IPS DF 6.9 (cell line): Measurements from ENCODE around the gene FAF2.

Source experiments
- DNase-seq: peaks from one replicate; pipeline ENCODE4 v3.0.0-alpha.2; 2013; ENCODE audit warnings: low read depth, low spot score
- H3K27ac ChIP-seq: one replicate; pipeline ENCODE4 v1.5.1; 2013; ENCODE audit warnings: low read length, control low read depth
- H3K27me3 ChIP-seq: 2 replicates; pipeline ENCODE4 v1.6.1; 2013; ENCODE audit warnings: mild to moderate bottlenecking, low read length; ENCODE audit not compliant: control insufficient read depth, insufficient read depth
- H3K36me3 ChIP-seq: 2 replicates; pipeline ENCODE4 v1.6.1; 2013; ENCODE audit warnings: low read length; ENCODE audit not compliant: control insufficient read depth, insufficient read depth
- H3K4me1 ChIP-seq: 2 replicates; pipeline ENCODE4 v1.6.1; 2013; ENCODE audit warnings: low read length; ENCODE audit not compliant: control insufficient read depth, insufficient read depth
- H3K4me3 ChIP-seq: 2 replicates; pipeline ENCODE4 v1.5.1; 2013; ENCODE audit warnings: mild to moderate bottlenecking, low read length
- H3K9me3 ChIP-seq: 2 replicates; pipeline ENCODE4 v1.6.1; 2013; ENCODE audit warnings: low read length, inconsistent platforms; ENCODE audit not compliant: control insufficient read depth, insufficient read depth
- WGBS: extraction: QIAGEN DNeasy Blood & Tissue Kit; methylation state at CpG from one replicate; pipeline ENCODE4 v1.1.7; 2013; ENCODE audit warnings: mixed read lengths, missing lambda C conversion rate; ENCODE audit not compliant: insufficient read length, insufficient coverage; 5-methylcytosine and 5-hydroxymethylcytosine counted together

The FAF2 gene

DNA sequence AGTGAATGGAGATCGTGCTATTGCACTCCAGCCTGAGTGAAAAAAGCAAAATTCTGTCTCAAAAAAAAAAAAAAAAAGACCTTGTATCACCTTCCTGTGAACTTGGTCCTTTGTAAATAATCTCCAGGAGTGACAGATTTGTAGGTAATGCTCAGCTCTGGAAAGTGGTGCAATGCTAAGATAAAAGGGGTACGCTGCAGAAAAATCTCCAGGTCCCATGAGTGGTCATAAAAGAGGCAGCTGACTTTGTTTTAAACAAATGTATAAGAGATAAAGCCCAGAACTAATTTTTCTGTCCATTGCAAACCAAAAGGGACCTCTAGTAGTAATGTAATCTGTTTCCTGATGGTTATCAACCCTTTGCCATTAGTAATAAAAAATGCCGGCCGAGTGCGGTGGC, 55.3 kb downstream of the FAF2 start:
- no peaks in the 10 kb centered on the region for H3K4me1 ChIP-seq
- DNase-seq: no peak
- H3K9me3 ChIP-seq: no peaks in the 10 kb centered on the region
- no CpG with 5 or more reads among the region's 5 CpGs for WGBS
- no peaks in the 10 kb centered on the region for H3K27me3 ChIP-seq
- H3K4me3 ChIP-seq: no peak overlapping the region
- peaks cover 18% of the 10 kb centered on the region; the same call in 1 of the 2 replicates for H3K36me3 ChIP-seq
- H3K27ac ChIP-seq: no peak overlapping the region

DNA sequence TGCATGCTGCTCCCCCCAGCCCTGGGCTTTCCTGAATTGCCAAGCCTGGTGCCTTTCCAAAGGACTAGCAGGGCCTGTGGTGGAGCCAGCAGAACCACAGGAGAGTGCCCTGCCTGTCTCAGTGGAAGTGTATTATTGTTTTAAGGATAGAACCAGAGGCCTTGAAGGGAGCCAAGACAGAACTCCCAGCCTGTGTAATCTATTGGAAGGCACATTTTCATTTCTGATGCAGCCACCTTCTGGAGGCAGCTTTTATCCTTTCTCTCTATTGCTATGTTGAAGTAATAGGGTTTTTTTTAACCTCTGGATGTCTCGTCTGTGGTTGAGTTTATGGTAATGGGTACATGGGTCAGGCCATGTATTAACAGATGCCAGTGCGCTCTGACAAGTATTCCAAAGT, 59.7 kb downstream of the FAF2 start:
- Histone ChIP-seq H3K9me3 (no peaks in the 10 kb centered on the region), H3K27ac (no peak overlapping the region), H3K36me3 (peaks cover 9% of the 10 kb centered on the region; the same call in 1 of the 2 replicates), H3K4me3 (no peak overlapping the region), H3K4me1 (no peaks in the 10 kb centered on the region), H3K27me3 (no peaks in the 10 kb centered on the region)
- WGBS: no CpG with 5 or more reads among the region's 2 CpGs
- no peak for DNase-seq

GRCh38 chr5:176508603-176509002, 60.4 kb downstream of the FAF2 start:
- H3K36me3 ChIP-seq: peaks cover 9% of the 10 kb centered on the region; the same call in 1 of the 2 replicates
- WGBS: no CpG with 5 or more reads among the region's 4 CpGs
- no peaks in the 10 kb centered on the region for H3K9me3 ChIP-seq
- H3K27ac ChIP-seq: no peak overlapping the region
- DNase-seq: no peak
- no peaks in the 10 kb centered on the region for H3K4me1 ChIP-seq
- H3K4me3 ChIP-seq: no peak overlapping the region
- no peaks in the 10 kb centered on the region for H3K27me3 ChIP-seq

- no peaks in the 10 kb centered on the region for H3K4me1 ChIP-seq
- no peaks in the 10 kb centered on the region for H3K36me3 ChIP-seq
- no peaks in the 10 kb centered on the region for H3K27me3 ChIP-seq
- DNase-seq: no peak
- H3K27ac ChIP-seq: no peak overlapping the region
- no peaks in the 10 kb centered on the region for H3K9me3 ChIP-seq
- H3K4me3 ChIP-seq: no peak overlapping the region
- WGBS: no CpG with 5 or more reads among the region's 12 CpGs
Measured at GRCh38 chr5:176513788-176514187, 65.6 kb downstream of the FAF2 start.

DNA sequence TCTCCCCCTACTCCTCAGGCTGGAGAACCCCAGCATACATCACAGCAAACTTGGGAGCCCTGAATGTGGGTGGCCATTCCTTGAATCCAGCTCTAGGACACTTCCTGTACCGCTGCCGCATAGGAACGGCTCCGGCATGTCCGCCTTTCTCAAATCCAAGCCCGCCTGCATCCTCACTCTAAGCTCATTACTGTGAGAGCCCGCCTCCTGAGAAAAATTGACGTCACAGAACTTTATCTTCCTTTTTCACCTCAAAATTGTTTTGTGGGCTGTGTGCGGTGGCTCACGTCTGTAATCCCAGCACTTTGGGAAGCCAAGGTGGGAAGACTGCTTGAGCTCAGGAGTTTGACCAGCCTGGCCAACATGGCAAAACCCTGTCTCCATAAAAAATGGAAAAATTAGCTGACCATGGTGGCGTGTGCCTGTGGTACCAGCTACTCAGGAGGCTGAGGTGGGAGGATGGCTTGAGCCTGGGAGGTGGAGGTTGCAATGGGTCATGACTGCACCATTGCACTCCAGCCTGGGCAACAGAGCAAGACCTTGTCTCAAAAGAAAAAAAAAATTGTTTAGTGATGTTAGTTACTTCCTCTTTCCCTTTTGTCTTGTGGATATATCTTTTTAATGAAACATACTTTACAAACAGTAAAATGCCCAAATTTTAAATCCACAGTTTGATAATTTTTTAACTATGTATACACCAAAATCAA, 66.2 kb downstream of the FAF2 start:
- DNase-seq: no peak
- Histone ChIP-seq H3K9me3 (no peaks in the 10 kb centered on the region), H3K4me3 (no peak overlapping the region), H3K36me3 (no peaks in the 10 kb centered on the region), H3K4me1 (no peaks in the 10 kb centered on the region), H3K27me3 (no peaks in the 10 kb centered on the region), H3K27ac (no peak overlapping the region)
- no CpG with 5 or more reads among the region's 11 CpGs for WGBS

DNA sequence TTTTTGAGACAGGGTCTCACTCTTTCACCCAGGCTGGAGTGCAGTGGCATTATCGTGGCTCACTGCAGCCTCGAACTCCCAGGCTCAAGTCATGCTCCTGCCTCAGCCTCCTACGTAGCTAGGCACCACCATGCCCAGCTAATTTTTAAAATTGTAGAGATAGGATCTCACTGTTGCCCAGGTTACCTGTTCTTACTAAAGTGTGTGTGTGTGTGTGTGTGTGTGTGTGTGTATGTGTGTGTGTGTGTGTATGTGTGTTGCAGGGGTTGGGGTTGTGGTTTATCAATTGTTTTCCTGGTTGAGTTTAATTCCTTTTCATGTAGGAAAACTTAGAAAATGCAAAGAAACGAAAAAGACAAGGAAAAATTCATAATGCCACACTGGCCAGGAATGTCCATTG, 67.2 kb downstream of the FAF2 start:
- H3K9me3 ChIP-seq: no peaks in the 10 kb centered on the region
- WGBS: no CpG with 5 or more reads among the region's 4 CpGs

GRCh38 chr5:176517053-176517661, 69.0 kb downstream of the FAF2 start:
- Histone ChIP-seq H3K4me1 (no peaks in the 10 kb centered on the region), H3K27ac (no peak overlapping the region), H3K27me3 (no peaks in the 10 kb centered on the region), H3K36me3 (no peaks in the 10 kb centered on the region), H3K4me3 (no peak overlapping the region), H3K9me3 (no peaks in the 10 kb centered on the region)
- DNase-seq: no peak
- no CpG with 5 or more reads among the region's 7 CpGs for WGBS

More for the DNA sequence above, 67.2 kb downstream of the FAF2 start:
- Histone ChIP-seq H3K4me3 (no peak overlapping the region), H3K27ac (no peak overlapping the region), H3K27me3 (no peaks in the 10 kb centered on the region), H3K4me1 (no peaks in the 10 kb centered on the region), H3K36me3 (no peaks in the 10 kb centered on the region)
- DNase-seq: no peak

GRCh38 chr5:176519810-176520720, 71.9 kb downstream of the FAF2 start:
- no CpG with 5 or more reads among the region's 16 CpGs for WGBS
- DNase-seq: no peak
- H3K4me3 ChIP-seq: no peak overlapping the region
- no peaks in the 10 kb centered on the region for H3K36me3 ChIP-seq
- H3K4me1 ChIP-seq: no peaks in the 10 kb centered on the region
- H3K9me3 ChIP-seq: no peaks in the 10 kb centered on the region
- no peaks in the 10 kb centered on the region for H3K27me3 ChIP-seq
- H3K27ac ChIP-seq: no peak overlapping the region

DNA sequence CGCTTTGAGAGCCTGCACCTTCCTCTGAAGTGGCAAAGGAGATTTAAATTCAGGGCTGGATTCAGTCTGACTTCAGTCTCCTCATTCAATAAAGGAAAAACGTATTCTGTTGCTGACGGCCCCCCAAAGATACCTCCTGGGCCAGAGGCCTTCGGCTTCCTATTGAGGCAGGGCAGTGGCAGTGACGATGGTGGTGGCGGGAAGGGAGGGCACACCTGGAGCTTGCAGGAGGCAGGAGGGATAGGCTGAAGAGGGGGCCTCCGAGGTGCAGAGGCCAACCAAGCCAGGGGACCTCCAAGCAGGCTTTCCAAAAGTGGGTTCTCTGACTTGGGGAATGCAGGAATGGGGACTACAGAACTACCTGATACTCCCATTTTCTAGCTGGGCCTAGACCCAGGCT, 73.1 kb downstream of the FAF2 start:
- Histone ChIP-seq H3K4me1 (no peaks in the 10 kb centered on the region), H3K36me3 (no peaks in the 10 kb centered on the region), H3K9me3 (no peaks in the 10 kb centered on the region), H3K27me3 (no peaks in the 10 kb centered on the region), H3K4me3 (no peak overlapping the region), H3K27ac (no peak overlapping the region)
- no peak for DNase-seq
- no CpG with 5 or more reads among the region's 7 CpGs for WGBS

GRCh38 chr5:176521699-176522263, 73.6 kb downstream of the FAF2 start:
- no peaks in the 10 kb centered on the region for H3K9me3 ChIP-seq
- no peak for DNase-seq
- no peak overlapping the region for H3K4me3 ChIP-seq
- no peaks in the 10 kb centered on the region for H3K4me1 ChIP-seq
- WGBS: no CpG with 5 or more reads among the region's 10 CpGs
- H3K27me3 ChIP-seq: no peaks in the 10 kb centered on the region
- no peak overlapping the region for H3K27ac ChIP-seq
- H3K36me3 ChIP-seq: no peaks in the 10 kb centered on the region
